NCI-H460 (cell line): ENCODE measurements around the gene ITPKC. TPM values are rescaled to one million over a fixed set of nuclear protein-coding genes. Genes with fewer than 3 reads are reported as not detected.
A peak's percentile ranks its signal among the peaks of the same experiment; 100 is the strongest.
"Not testable (repeated sequence)": the region's sequence is repeated elsewhere in the genome, so short reads cannot be mapped to it uniquely, and the experiment has no call there.

Source experiments
- DNase-seq: peaks from one replicate; pipeline ENCODE4 v3.0.0-alpha.2; 2016; ENCODE audit warnings: low read depth; ENCODE audit errors: extremely low read depth
- total RNA-seq: library from RNA; depleted of rRNA; stranded (reverse); fragments of >200 nt; shearing (Covaris generic); gene quantifications from 2 replicates; pipeline ENCODE4 v1.2.3, GENCODE V29; 2014

The ITPKC gene
- total RNA-seq, 1 experiment from 2014 or later, result 6.2 TPM

- DNase-seq, result no peak
These were observed 41.6 kb downstream of the ITPKC start for GRCh38 chr19:40758491-40758890.

- no peak for DNase-seq
These were observed 42.4 kb downstream of the ITPKC start for GRCh38 chr19:40759352-40759751.

- no peak for DNase-seq
These were observed 46.0 kb downstream of the ITPKC start for GRCh38 chr19:40762754-40763470.

GRCh38 chr19:40763526-40763925 is 46.6 kb downstream of the ITPKC start:
- DNase-seq, result no peak

GRCh38 chr19:40763963-40764362 is 47.1 kb downstream of the ITPKC start:
- no peak for DNase-seq

GRCh38 chr19:40766385-40766784 is 49.5 kb downstream of the ITPKC start:
- not testable (repeated sequence) for DNase-seq

- no peak for DNase-seq
These were observed 52.0 kb downstream of the ITPKC start for GRCh38 chr19:40768869-40769268.

- DNase-seq, result not testable (repeated sequence)
These were observed 54.4 kb downstream of the ITPKC start for GRCh38 chr19:40771101-40771862.

GRCh38 chr19:40774916-40775631 is 58.2 kb downstream of the ITPKC start, which contains the start of gene MIA:
TSS of gene MIA (plus strand) at chr19:40775521. CDS start at chr19:40775543, 22 bp downstream.
- DNase-seq, result no peak

GRCh38 chr19:40775632-40776022 is 58.7 kb downstream of the ITPKC start:
- no peak for DNase-seq

- DNase-seq, result no peak
These were observed 59.5 kb downstream of the ITPKC start for GRCh38 chr19:40776364-40776763.

GRCh38 chr19:40776932-40777644 is 60.2 kb downstream of the ITPKC start:
- DNase-seq, result peak; percentile 84

GRCh38 chr19:40777645-40777936 is 60.7 kb downstream of the ITPKC start:
- DNase-seq, result no peak

- DNase-seq, result peak; percentile 98
These were observed 61.2 kb downstream of the ITPKC start, which contains the start of gene RAB4B for GRCh38 chr19:40777937-40778705. TSS of gene RAB4B (plus strand) at chr19:40778247. CDS start at chr19:40778376, 129 bp downstream.

GRCh38 chr19:40778706-40779284 is 61.9 kb downstream of the ITPKC start:
- DNase-seq, result no peak

- no peak for DNase-seq
These were observed 63.7 kb downstream of the ITPKC start for GRCh38 chr19:40780582-40780981.

- DNase-seq, result no peak
These were observed 64.2 kb downstream of the ITPKC start for GRCh38 chr19:40781140-40781539.

GRCh38 chr19:40783711-40784110 is 66.8 kb downstream of the ITPKC start:
- DNase-seq, result no peak

- DNase-seq, result not testable (repeated sequence)
These were observed 67.2 kb downstream of the ITPKC start for GRCh38 chr19:40784146-40784545.

GRCh38 chr19:40785526-40785925 is 68.6 kb downstream of the ITPKC start:
- no peak for DNase-seq
